ENCODE measurements around the gene E2F1.
"Not testable (repeated sequence)": the region's sequence is repeated elsewhere in the genome, so short reads cannot be mapped to it uniquely, and the experiment has no call there.

The E2F1 gene

DNA sequence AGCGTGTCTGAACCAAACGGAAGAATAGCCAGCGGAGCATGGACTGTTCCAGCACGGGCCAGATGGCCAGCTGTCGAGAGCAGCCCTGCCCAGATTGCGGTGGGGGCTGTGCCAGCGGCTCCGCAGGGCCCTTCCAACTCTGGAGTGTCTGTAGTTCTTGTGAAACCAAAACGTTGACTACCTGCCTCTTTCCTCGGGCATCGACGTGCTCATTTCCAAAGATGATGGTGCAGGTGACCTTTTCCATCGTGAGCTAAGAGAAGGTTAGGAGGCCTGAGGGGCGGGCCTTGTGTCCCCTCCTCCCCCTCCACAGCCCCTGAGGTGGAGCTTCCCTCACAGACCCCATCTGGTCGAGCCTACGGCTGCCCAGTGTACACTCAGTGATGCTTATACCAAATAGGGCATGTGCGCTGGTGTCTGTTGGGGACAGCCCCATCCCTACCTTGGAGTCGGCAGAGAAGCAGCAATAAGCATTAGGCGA is 36.9 kb downstream of the E2F1 start:
- no peaks in the 10 kb centered on the region for H3K36me3 ChIP-seq (ENCODE audit: control insufficient read depth, low read length)
- H3F3A ChIP-seq (ENCODE audit: control insufficient read depth, insufficient read depth), result no peaks in the 10 kb centered on the region
- no peaks in the 10 kb centered on the region for H3K9me3 ChIP-seq (ENCODE audit: control insufficient read depth, insufficient read depth, low read length)
- peaks cover 3% of the 10 kb centered on the region; the same call in 1 of the 2 replicates for H3K27me3 ChIP-seq (ENCODE audit: control insufficient read depth, low read length)
- H3K79me2 ChIP-seq (ENCODE audit: control insufficient read depth, low read length), result no peaks in the 10 kb centered on the region
- no peak overlapping the region for H3K4me3 ChIP-seq (ENCODE audit: low read length)
- H3K4me1 ChIP-seq (ENCODE audit: control insufficient read depth, low read length), result no peaks in the 10 kb centered on the region
- H4K20me1 ChIP-seq (ENCODE audit: control insufficient read depth, insufficient read depth, low read depth, low read length), result no peaks in the 10 kb centered on the region
- H3K27ac ChIP-seq (ENCODE audit: low read depth, low read length), result no peak overlapping the region
- TF ChIP-seq CTCF (IDR thresholded peaks at IDR 0.05; ENCODE audit: low read depth, low read length, poor library complexity, severe bottlenecking) (no peak), EZH2phosphoT487 (IDR thresholded peaks at IDR 0.05; ENCODE audit: borderline replicate concordance, low read length) (no peak)
- H3K9me2 ChIP-seq (replicated peaks; ENCODE audit: control insufficient read depth, low read length), result no peaks in the 10 kb centered on the region
- no peak overlapping the region for H3K4me2 ChIP-seq (ENCODE audit: low read length)

- TF ChIP-seq EZH2phosphoT487 (IDR thresholded peaks at IDR 0.05; ENCODE audit: borderline replicate concordance, low read length) (no peak), CTCF (IDR thresholded peaks at IDR 0.05; ENCODE audit: low read depth, low read length, poor library complexity, severe bottlenecking) (no peak)
- no peak overlapping the region for H3K4me3 ChIP-seq (ENCODE audit: low read length)
- no peaks in the 10 kb centered on the region for H3K36me3 ChIP-seq (ENCODE audit: control insufficient read depth, low read length)
- no peaks in the 10 kb centered on the region for H3K9me3 ChIP-seq (ENCODE audit: control insufficient read depth, insufficient read depth, low read length)
- H3K79me2 ChIP-seq (ENCODE audit: control insufficient read depth, low read length), result no peaks in the 10 kb centered on the region
- H3F3A ChIP-seq (ENCODE audit: control insufficient read depth, insufficient read depth), result no peaks in the 10 kb centered on the region
- H4K20me1 ChIP-seq (ENCODE audit: control insufficient read depth, insufficient read depth, low read depth, low read length), result no peaks in the 10 kb centered on the region
- no peaks in the 10 kb centered on the region for H3K9me2 ChIP-seq (replicated peaks; ENCODE audit: control insufficient read depth, low read length)
- peaks cover 3% of the 10 kb centered on the region; the same call in 1 of the 2 replicates for H3K27me3 ChIP-seq (ENCODE audit: control insufficient read depth, low read length)
- H3K4me2 ChIP-seq (ENCODE audit: low read length), result no peak overlapping the region
- H3K4me1 ChIP-seq (ENCODE audit: control insufficient read depth, low read length), result no peaks in the 10 kb centered on the region
- H3K27ac ChIP-seq (ENCODE audit: low read depth, low read length), result no peak overlapping the region
These were observed 37.7 kb downstream of the E2F1 start for GRCh38 chr20:33648396-33649004.

GRCh38 chr20:33647603-33648395 is 38.4 kb downstream of the E2F1 start:
- Histone ChIP-seq H3F3A (ENCODE audit: control insufficient read depth, insufficient read depth) (no peaks in the 10 kb centered on the region), H3K27ac (ENCODE audit: low read depth, low read length) (no peak overlapping the region), H3K9me3 (ENCODE audit: control insufficient read depth, insufficient read depth, low read length) (no peaks in the 10 kb centered on the region), H3K4me1 (ENCODE audit: control insufficient read depth, low read length) (no peaks in the 10 kb centered on the region), H4K20me1 (ENCODE audit: control insufficient read depth, insufficient read depth, low read depth, low read length) (no peaks in the 10 kb centered on the region), H3K9me2 (replicated peaks; ENCODE audit: control insufficient read depth, low read length) (no peaks in the 10 kb centered on the region), H3K4me2 (ENCODE audit: low read length) (no peak overlapping the region), H3K4me3 (ENCODE audit: low read length) (no peak overlapping the region), H3K27me3 (ENCODE audit: control insufficient read depth, low read length) (peaks cover under 1% of the 10 kb centered on the region; the same call in 1 of the 2 replicates), H3K79me2 (ENCODE audit: control insufficient read depth, low read length) (no peaks in the 10 kb centered on the region), H3K36me3 (ENCODE audit: control insufficient read depth, low read length) (no peaks in the 10 kb centered on the region)
- TF ChIP-seq CTCF (IDR thresholded peaks at IDR 0.05; ENCODE audit: low read depth, low read length, poor library complexity, severe bottlenecking) (no peak), EZH2phosphoT487 (IDR thresholded peaks at IDR 0.05; ENCODE audit: borderline replicate concordance, low read length) (no peak)

DNA sequence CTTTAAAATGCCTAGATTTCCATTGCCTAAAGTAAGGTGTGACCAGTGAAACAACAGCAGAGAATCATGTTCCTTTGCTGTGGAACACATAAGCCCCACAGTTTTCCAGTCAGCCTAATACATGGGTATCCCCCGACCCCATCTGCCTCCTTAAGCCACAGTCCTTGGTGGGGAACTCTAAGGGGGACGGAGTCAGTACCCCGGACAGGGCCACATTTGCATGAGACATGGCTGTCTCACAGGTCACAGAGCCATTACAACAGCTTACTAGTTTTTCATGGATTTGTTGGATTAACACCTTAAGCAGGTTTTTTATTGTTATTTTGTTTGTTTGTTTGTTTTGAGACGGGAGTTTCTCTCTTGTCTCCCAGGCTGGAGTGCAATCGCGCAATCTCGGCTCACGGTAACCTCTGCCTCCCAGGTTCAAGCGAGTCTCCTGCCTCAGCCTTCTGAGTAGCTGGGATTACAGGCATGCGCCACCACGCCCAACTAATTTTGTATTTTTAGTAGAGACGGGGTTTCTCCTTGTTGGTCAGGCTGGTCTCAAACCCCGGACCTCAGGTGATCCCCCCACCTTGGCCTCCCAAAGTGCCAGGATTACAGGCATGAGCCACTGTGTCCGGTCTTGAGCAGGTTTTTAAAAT is 39.1 kb downstream of the E2F1 start:
- H3K4me2 ChIP-seq (ENCODE audit: low read length); H3K36me3 ChIP-seq (ENCODE audit: control insufficient read depth, low read length); H3K27ac ChIP-seq (ENCODE audit: low read depth, low read length); H4K20me1 ChIP-seq (ENCODE audit: control insufficient read depth, insufficient read depth, low read depth, low read length); H3K79me2 ChIP-seq (ENCODE audit: control insufficient read depth, low read length); H3K4me1 ChIP-seq (ENCODE audit: control insufficient read depth, low read length); H3K9me2 ChIP-seq (replicated peaks; ENCODE audit: control insufficient read depth, low read length); H3K4me3 ChIP-seq (ENCODE audit: low read length); H3F3A ChIP-seq (ENCODE audit: control insufficient read depth, insufficient read depth); H3K27me3 ChIP-seq (ENCODE audit: control insufficient read depth, low read length); H3K9me3 ChIP-seq (ENCODE audit: control insufficient read depth, insufficient read depth, low read length): not testable (repeated sequence)

Data from DOHH2 (cell line).